GM21619 (cell line): ENCODE results near the gene SMYD3.

Experiments used
- ATAC-seq: cut with Tn5 transposase; IDR thresholded peaks from one replicate; pipeline ENCODE4 v1.9.1; 2021; ENCODE audit not compliant: unreplicated experiment

The SMYD3 gene

GRCh38 chr1:246281195-246281594 lies 225.9 kb downstream of the SMYD3 start:
- ATAC-seq, result no peak

- ATAC-seq, result no peak
Observed at GRCh38 chr1:246280551-246280950, 226.5 kb downstream of the SMYD3 start.

- ATAC-seq, result no peak
Observed at GRCh38 chr1:246279402-246279801, 227.7 kb downstream of the SMYD3 start.

GRCh38 chr1:246278371-246278770 lies 228.7 kb downstream of the SMYD3 start:
- ATAC-seq, result no peak

GRCh38 chr1:246275036-246275435 lies 232.0 kb downstream of the SMYD3 start:
- no peak for ATAC-seq

- ATAC-seq, result no peak
Observed at GRCh38 chr1:246274186-246274585, 232.9 kb downstream of the SMYD3 start.

- ATAC-seq, result no peak
Observed at GRCh38 chr1:246271516-246271915, 235.6 kb downstream of the SMYD3 start.

GRCh38 chr1:246270236-246270635 lies 236.8 kb downstream of the SMYD3 start:
- ATAC-seq, result peak; percentile 86

GRCh38 chr1:246269466-246269865 lies 237.6 kb downstream of the SMYD3 start:
- ATAC-seq, result no peak

GRCh38 chr1:246267896-246268295 lies 239.2 kb downstream of the SMYD3 start:
- no peak for ATAC-seq

GRCh38 chr1:246267426-246267825 lies 239.7 kb downstream of the SMYD3 start:
- ATAC-seq, result no peak

GRCh38 chr1:246265481-246265880 lies 241.6 kb downstream of the SMYD3 start:
- no peak for ATAC-seq

GRCh38 chr1:246262281-246262680 lies 244.8 kb downstream of the SMYD3 start:
- no peak for ATAC-seq

GRCh38 chr1:246261639-246262038 lies 245.4 kb downstream of the SMYD3 start:
- no peak for ATAC-seq

GRCh38 chr1:246258250-246258649 lies 248.8 kb downstream of the SMYD3 start:
- no peak for ATAC-seq

- ATAC-seq, result no peak
Observed at GRCh38 chr1:246255773-246256172, 251.3 kb downstream of the SMYD3 start.

- no peak for ATAC-seq
Observed at GRCh38 chr1:246254854-246255253, 252.2 kb downstream of the SMYD3 start.

- no peak for ATAC-seq
Observed at GRCh38 chr1:246246430-246246829, 260.6 kb downstream of the SMYD3 start.

GRCh38 chr1:246245541-246245940 lies 261.5 kb downstream of the SMYD3 start:
- no peak for ATAC-seq

GRCh38 chr1:246232126-246232525 lies 275.0 kb downstream of the SMYD3 start:
- no peak for ATAC-seq

GRCh38 chr1:246226041-246226440 lies 281.0 kb downstream of the SMYD3 start:
- no peak for ATAC-seq

GRCh38 chr1:246221485-246222255 lies 285.4 kb downstream of the SMYD3 start:
- no peak for ATAC-seq

- no peak for ATAC-seq
Observed at GRCh38 chr1:246220495-246221065, 286.5 kb downstream of the SMYD3 start.
